GM12801 (cell line): ENCODE results near the gene SPA17.

Source experiments
- TF ChIP-seq, protein P1 (sequence below): IDR thresholded peaks from one replicate; pipeline ENCODE4 v1.5.1; 2011; ENCODE audit warnings: control low read depth; ENCODE audit not compliant: insufficient read length; ENCODE audit errors: extremely low read depth

Gene SPA17

DNA sequence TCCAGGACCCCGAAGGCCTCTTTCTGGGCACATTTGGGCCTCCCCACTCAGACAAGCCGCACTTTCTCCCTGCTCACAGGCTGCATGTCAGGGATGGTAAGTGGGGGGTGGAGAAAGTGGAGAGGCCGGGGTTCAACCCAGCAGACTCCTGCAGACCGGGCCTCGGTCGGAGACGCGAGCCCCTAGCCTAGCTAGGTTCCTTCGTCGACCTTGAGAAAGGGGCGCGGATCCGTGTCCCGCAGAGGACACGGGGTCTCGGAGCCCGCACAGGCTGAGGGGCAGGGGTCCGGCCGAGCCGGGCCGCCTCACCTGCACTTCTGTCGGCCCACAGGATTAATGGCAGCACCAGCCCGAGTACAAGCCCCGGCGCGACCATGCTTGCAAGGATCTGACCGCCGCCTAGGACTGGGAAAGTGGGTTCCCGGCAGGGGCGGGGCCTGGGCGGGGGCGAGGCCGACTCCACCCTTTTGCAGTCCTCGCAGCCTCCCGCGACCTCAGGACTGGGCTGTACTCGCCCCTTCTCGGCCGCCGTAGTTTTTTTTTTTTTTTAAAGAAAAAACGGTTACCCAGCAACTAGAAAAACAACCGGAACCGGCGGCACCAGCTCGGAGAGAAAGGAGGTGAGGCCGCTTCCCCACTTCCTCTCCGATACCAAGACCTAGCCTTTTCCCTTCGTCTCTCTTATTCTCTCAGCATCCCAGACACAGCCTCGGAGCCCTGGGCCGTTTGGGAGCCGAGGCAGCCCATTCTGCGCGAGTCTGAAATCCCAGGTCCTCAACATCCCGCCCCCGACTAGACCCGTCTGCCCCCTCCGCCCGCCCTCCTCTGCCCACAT is at the start of gene SPA17, which contains the start of gene SIAE:
TSS of gene SPA17 (plus strand) at position 572 of the 835 bp plus-strand sequence. CDS start 1,361 bp downstream, outside the sequence.
TSS of gene SIAE (minus strand) at position 407 of the 835 bp plus-strand sequence. CDS start at position 376, 31 bp downstream.
- TF ChIP-seq, protein P1, sequence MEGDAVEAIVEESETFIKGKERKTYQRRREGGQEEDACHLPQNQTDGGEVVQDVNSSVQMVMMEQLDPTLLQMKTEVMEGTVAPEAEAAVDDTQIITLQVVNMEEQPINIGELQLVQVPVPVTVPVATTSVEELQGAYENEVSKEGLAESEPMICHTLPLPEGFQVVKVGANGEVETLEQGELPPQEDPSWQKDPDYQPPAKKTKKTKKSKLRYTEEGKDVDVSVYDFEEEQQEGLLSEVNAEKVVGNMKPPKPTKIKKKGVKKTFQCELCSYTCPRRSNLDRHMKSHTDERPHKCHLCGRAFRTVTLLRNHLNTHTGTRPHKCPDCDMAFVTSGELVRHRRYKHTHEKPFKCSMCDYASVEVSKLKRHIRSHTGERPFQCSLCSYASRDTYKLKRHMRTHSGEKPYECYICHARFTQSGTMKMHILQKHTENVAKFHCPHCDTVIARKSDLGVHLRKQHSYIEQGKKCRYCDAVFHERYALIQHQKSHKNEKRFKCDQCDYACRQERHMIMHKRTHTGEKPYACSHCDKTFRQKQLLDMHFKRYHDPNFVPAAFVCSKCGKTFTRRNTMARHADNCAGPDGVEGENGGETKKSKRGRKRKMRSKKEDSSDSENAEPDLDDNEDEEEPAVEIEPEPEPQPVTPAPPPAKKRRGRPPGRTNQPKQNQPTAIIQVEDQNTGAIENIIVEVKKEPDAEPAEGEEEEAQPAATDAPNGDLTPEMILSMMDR, result no peak

DNA sequence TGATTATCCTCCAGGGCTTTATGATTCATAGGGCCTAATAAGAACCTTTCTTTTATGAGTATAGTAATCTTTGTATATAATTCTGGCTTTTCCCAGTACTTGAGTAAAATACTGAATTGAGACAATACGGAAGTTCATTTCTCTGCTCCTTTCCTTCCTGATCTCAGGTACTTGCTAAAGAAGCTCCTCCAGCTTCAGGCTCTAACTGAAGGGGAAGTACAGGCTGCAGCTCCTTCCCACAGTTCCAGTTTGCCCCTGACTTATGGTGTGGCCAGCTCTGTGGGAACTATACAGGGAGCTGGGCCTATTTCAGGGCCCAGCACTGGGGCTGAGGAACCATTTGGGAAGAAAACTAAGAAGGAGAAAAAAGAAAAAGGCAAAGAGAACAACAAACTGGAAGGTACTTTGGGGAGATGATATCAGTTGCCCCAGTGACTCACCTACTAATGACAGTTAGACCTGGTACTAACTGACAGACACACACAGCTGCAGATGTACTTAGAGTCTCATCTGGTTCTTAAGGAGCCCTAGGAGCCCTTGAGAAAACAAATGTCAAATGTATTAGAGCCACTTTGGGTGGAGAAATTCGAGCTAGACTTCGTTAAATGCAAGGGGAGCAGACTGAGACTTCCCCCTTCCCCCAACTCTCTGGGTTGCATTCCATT is 48.1 kb upstream of the SPA17 start:
- TF ChIP-seq, protein P1, result no peak

DNA sequence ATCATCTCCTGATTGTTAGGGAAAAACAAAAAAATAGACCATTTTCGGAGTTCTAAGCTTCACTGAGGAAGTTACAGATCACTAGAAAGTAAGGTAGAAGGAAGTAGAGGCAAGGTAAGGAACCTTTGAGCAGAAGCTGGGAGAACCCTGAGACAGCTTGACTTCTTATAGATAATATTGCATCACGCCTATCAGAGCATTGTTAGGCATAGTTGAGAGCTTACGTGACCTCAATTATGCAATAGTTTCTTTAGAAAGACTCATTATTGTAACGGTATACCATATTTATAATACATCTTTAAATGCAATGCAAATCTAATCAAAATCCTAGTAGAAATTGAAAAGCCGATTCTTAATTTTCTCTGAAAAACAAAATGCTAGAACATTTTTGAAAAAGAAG is 46.2 kb upstream of the SPA17 start:
- TF ChIP-seq, protein P1, result no peak

DNA sequence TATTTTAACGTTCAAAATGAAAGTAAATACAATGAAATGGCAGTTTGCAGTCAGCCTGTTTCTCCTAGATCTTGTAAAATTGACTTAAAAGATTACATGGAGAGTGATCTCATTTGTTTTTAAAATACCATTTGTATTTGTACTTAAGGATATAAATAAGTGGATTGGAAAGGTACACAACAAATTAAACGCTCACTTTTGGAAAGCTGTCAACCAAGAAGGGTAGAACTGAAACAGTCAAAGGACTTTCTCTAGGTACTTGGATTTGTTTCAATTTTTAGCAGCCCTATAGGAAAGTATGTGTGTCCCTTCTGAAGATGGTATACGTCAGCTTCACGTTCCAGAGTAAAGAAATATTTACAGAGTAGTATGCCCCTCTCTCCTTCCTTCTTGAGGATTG is 43.7 kb upstream of the SPA17 start:
- TF ChIP-seq, protein P1, result no peak

DNA sequence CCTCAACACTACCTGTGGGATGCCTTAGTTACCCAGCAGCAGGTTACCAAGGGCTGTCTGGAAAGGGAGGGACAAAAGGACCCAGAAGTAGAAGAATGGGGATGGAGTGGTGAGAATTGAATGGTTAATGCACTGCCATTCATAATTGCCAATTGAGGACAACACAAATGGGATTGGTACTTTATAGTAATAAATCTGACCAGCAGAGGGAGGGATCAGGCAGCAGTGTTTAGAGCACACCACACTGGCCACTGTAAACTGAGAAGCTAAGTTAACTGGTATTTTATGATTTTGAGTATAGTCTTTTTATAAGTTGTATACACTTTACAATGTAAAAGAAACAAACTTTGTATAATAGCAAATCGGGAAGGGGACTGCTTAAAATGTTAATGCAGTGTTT is 40.3 kb upstream of the SPA17 start:
- TF ChIP-seq, protein P1, result no peak

DNA sequence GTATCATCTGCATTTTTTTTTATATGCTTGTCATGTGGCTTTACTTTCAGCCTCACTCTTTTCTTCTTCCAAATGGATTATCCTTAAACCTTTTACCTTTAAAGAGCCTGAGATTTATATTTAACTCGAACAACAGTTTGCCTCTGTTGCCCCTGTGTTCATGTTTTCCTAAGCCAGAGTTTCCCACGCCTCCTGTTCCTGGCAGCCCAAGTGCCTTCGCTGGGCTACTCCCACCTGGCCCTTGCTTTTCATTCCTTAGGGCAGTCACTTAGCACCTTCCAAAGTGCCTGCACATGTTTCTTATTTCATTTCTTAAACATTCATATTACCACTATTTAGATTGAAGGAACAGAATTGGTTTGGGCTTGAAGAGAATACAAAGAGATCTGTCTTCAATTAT is 37.8 kb upstream of the SPA17 start:
- TF ChIP-seq, protein P1, result no peak

DNA sequence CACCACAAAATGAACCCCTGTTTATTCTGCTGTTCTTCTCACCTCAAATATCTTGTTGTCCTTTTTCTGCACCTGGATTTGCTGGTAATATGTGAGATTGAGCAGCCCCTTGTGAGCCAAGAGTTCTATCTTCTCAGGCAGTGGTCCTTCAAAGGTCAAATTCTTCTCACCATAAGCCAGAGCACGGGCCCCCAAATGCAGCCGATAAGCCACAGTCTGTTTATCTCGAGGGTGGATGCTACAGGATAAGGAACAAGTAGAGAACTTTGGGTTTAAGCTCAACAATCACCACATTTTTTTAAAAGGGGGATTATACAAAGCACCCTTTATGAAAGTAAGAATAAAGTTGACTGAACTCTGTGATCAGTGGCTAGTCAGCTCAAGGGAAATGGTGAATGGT is 35.2 kb upstream of the SPA17 start:
- TF ChIP-seq, protein P1, result no peak
